Peyer's patch (tissue), 4 donors: ENCODE measurements around the gene DENND1B.

Experiments used
- POLR2A ChIP-seq, 2 donors: fragments of 450-650 bp; IDR thresholded peaks; one replicate each; pipeline ENCODE4 v1.5.1; 2017; ENCODE audit warnings: antibody characterized with exemption in 2 of 2, mild to moderate bottlenecking in 2 of 2, moderate library complexity in 2 of 2
- TF ChIP-seq, protein P1 (sequence below), 6 experiments: fragments of 450-650 bp in 4 of 6; fragments of 200-600 bp in 2 of 6; sonication (generic) in 1 of 6; IDR thresholded peaks; one replicate each; pipeline ENCODE4 v1.5.1; 2017 to 2019; ENCODE audit warnings: antibody characterized with exemption in 6 of 6, mild to moderate bottlenecking in 3 of 6, moderate library complexity in 1 of 6

DNA sequence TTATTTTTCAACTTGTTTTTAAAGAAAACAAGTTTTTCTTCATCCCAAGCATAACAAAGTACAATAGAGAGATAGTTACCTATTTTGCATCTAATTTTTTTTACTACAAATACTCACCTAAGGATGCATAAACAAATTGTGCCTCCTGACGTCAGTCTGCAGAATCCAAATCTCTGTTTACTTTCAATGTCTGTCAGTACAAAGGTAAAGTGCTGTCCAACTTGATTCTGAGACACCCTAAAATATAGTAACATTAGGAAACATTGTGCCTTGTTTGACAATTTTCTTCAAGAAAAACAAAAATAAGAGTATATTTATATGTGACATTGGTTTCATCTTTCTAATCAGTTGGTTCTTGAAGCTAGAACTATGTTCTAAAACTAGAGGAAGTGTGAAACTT is 103.4 kb downstream of the DENND1B start:
- no peak for TF ChIP-seq POLR2A (IDR thresholded peaks at IDR 0.05)
- TF ChIP-seq, protein P1, sequence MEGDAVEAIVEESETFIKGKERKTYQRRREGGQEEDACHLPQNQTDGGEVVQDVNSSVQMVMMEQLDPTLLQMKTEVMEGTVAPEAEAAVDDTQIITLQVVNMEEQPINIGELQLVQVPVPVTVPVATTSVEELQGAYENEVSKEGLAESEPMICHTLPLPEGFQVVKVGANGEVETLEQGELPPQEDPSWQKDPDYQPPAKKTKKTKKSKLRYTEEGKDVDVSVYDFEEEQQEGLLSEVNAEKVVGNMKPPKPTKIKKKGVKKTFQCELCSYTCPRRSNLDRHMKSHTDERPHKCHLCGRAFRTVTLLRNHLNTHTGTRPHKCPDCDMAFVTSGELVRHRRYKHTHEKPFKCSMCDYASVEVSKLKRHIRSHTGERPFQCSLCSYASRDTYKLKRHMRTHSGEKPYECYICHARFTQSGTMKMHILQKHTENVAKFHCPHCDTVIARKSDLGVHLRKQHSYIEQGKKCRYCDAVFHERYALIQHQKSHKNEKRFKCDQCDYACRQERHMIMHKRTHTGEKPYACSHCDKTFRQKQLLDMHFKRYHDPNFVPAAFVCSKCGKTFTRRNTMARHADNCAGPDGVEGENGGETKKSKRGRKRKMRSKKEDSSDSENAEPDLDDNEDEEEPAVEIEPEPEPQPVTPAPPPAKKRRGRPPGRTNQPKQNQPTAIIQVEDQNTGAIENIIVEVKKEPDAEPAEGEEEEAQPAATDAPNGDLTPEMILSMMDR (IDR thresholded peaks at IDR 0.05) = no peak
